Superior temporal gyrus (tissue), 1 donor: ENCODE results near the gene CCDC198.

Experiments used
- DNase-seq: peaks from one replicate; pipeline ENCODE4 v3.0.0-alpha.2; 2016; ENCODE audit errors: extremely low spot score

The CCDC198 gene

GRCh38 chr14:57464008-57464730, 29.5 kb downstream of the CCDC198 start:
- DNase-seq, result no peak

- DNase-seq, result no peak
These were observed 31.1 kb downstream of the CCDC198 start for GRCh38 chr14:57462551-57462950.

GRCh38 chr14:57461777-57462320, 31.8 kb downstream of the CCDC198 start:
- DNase-seq, result no peak

DNA sequence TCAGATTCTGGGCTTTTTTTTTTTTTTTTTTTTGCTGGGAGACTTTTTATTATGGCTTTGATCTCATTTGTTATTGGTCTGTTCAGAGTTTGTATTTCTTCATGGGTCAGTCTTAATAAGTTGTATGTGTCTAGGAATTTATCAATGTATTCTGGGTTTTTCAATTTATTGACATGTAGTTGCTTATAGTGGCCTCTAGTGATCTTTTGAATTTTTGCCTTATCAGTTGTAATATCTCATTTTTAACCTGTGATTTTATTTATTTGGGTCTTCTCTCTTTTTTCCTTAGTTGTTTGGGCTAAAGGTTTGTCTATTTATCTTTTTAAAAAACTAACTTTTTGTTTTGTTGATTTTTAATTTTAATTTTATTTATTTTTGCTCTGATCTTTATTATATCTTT, 57.7 kb downstream of the CCDC198 start:
- DNase-seq, result no peak

DNA sequence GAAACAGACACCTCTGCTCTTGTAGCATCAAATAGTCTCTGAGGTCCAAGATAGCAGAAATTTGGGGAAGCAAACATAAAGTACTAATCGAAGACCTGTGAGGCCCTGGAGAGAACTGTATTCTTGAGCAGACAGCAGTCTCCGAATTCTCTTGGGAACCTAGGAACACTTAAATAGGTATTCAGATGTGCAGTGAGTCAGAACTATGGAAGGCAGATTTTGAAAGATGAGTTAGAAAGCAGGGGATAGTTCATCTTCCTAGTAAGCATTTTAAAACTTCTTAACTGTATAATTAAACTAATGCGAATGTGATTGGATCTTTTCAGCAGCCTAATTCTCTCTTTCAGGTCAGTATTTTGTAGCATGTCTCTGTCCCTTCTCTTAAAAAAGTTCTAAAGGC, 72.7 kb downstream of the CCDC198 start:
- no peak for DNase-seq

GRCh38 chr14:57420033-57420432, 73.6 kb downstream of the CCDC198 start:
- no peak for DNase-seq
